Lower leg skin (tissue), 4 donors: ENCODE measurements around the gene SYF2. TPM values are rescaled to one million over a fixed set of nuclear protein-coding genes. Genes with fewer than 3 reads are reported as not detected.

Experiments used
- DNase-seq, 2 donors: peaks; one replicate each; pipeline ENCODE4 v3.0.0-alpha.2; 2019; ENCODE audit warnings: low spot score in 2 of 2
- H3K4me3 ChIP-seq: fragments of 200-600 bp; sonication (generic); 2 replicates; pipeline ENCODE4 v1.5.1; 2017; ENCODE audit warnings: mild to moderate bottlenecking, low read depth; ENCODE audit not compliant: poor library complexity, severe bottlenecking
- CTCF ChIP-seq, 3 donors: fragments of 450-650 bp; IDR thresholded peaks; one replicate each; pipeline ENCODE4 v1.5.1; 2016; ENCODE audit warnings: antibody characterized with exemption in 3 of 3, mild to moderate bottlenecking in 3 of 3, moderate library complexity in 2 of 3
- POLR2A ChIP-seq, 2 donors: fragments of 450-650 bp; IDR thresholded peaks; one replicate each; pipeline ENCODE4 v1.6.1; 2016 to 2017; ENCODE audit warnings: antibody characterized with exemption in 2 of 2, mild to moderate bottlenecking in 1 of 2, moderate library complexity in 1 of 2
- WGBS, 2 donors: methylation state at CpG; one replicate each; pipeline ENCODE4 v1.1.5; 2018; 5-methylcytosine and 5-hydroxymethylcytosine counted together
- intact Hi-C: fragments of 100-400 bp; cut with DNase I; formaldehyde crosslinking; loops from one replicate; pipeline ENCODE4 v1.15.0; 2023; ENCODE audit warnings: low total_unique reads
- total RNA-seq, 4 donors: library from RNA; depleted of rRNA; stranded (reverse); fragments of >200 nt; gene quantifications; one replicate each; pipeline ENCODE4 v1.1.0, GENCODE V29; 2016

SYF2 gene
- total RNA-seq, 4 donors from 2014 or later = 53.4 to 65.7 (median 61.9) TPM

- no peak overlapping the region for H3K4me3 ChIP-seq
- no peak for TF ChIP-seq POLR2A (IDR thresholded peaks at IDR 0.05)
- TF ChIP-seq CTCF (IDR thresholded peaks at IDR 0.05) = no peak
- intact Hi-C loops = no loop called here
- no peak for DNase-seq
- 76 to 93% methylated on average over 5 of the region's 5 CpGs for WGBS, 2 donors
Observed at GRCh38 chr1:25206201-25206600, 26.1 kb downstream of the SYF2 start.

DNA sequence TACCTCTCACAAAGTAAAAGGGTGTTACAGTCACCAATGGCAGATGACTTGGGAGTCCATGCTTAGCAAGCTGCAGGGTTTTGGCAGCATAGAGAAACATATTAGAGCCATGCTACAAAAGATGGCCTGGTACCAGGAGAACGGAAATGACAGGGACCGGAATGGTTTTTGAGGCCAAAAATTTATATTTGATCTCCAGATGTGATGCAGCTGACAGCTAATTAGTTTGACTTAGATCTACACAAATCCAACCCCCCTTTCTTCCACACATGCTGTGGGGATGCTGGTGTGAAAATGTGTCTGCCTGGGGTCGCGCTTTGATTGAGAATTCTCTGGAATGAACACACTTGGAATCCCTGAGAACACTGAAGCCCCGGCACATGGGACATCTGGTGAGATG, 26.5 kb downstream of the SYF2 start:
- intact Hi-C loops = no loop called here
- DNase-seq = no peak
- no peak overlapping the region for H3K4me3 ChIP-seq
- 67 to 72% methylated on average over 5 of the region's 5 CpGs for WGBS, 2 donors
- TF ChIP-seq CTCF (IDR thresholded peaks at IDR 0.05) (no peak), POLR2A (IDR thresholded peaks at IDR 0.05) (no peak)

GRCh38 chr1:25204797-25205480, 27.4 kb downstream of the SYF2 start:
- no peak for DNase-seq
- TF ChIP-seq CTCF (IDR thresholded peaks at IDR 0.05) (no peak), POLR2A (IDR thresholded peaks at IDR 0.05) (no peak)
- intact Hi-C loops = no loop called here
- H3K4me3 ChIP-seq = no peak overlapping the region
- 47 to 48% methylated on average over 9 of the region's 9 CpGs for WGBS, 2 donors

- no peak for DNase-seq
- intact Hi-C loops = no loop called here
- TF ChIP-seq POLR2A (IDR thresholded peaks at IDR 0.05) (no peak), CTCF (IDR thresholded peaks at IDR 0.05) (no peak)
- H3K4me3 ChIP-seq = no peak overlapping the region
- 81 to 84% methylated on average over 7 of the region's 7 CpGs for WGBS, 2 donors
Observed at GRCh38 chr1:25201006-25201405, 31.3 kb downstream of the SYF2 start.

DNA sequence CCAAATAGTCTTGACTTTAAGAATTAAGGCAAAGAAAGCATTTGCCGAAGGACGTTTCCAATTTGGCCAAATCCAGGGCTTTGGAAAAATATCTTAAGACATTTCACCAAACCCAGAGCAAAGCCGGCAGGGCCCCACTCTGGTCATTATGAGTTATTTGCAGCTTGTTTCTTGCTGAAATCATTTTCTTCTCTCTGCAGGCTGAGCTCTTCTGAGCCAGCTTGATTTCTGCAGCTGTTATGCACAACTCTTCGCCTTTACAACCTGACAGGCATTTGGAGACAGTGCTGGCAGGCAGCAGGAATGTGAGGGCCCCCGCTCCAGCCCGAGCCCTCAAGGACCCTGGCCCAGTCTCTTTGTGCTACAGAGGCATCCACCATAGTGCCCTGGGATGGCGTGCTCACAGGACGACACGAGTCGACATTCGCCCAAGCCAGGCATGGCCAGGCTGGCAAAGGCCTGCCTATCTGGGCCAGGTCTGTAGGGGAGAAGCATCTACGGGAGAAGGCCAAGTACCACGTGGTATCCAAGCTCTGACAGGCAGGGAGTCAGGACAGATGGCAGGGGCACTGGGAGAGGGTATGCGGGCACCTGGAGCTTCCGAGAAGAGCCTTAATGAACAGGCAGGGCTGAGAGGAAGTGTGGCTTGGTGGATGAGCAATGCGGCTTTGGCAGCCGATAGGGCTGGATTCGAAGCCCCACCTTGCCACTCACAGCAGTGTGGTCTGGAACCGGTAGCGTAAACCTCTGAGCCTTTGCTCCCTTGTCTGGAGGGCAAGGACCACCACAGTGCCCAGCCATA, 32.3 kb downstream of the SYF2 start:
- WGBS, 2 donors = 77 to 85% methylated on average over 15 to 20 of the region's 20 CpGs
- DNase-seq = no peak
- H3K4me3 ChIP-seq = no peak overlapping the region
- intact Hi-C loops = loop anchor here (10.0 kb wide), 1 partner anchor 345 kb away; no protein-coding TSS in a partner anchor
- TF ChIP-seq POLR2A (IDR thresholded peaks at IDR 0.05) (no peak), CTCF (IDR thresholded peaks at IDR 0.05) (no peak)
